ENCODE measurements around the gene KMT2E.
"Not testable (repeated sequence)": the region's sequence is repeated elsewhere in the genome, so short reads cannot be mapped to it uniquely, and the experiment has no call there.

KMT2E gene

DNA sequence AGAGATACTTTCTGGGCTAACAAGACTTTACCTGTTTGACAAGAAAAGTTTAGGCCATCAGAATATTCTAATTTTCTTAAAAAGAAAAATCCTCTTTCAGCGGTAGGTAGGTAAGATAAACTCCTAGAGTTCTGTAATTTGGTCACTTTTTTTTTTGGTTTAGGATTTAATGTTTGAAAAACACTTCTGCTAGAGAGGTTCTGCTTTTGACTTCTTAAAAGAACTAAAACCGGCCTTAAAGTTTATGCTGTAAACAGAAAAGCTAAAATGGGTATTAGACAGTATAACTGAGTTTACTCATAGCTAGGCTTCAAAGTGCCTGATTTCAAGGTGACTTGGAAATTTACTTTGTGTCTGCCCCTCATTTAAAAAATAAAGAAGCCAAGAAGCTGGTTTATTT, 21.7 kb upstream of the KMT2E start:
- FAIRE-seq (no peak), DNase-seq (ENCODE audit: insufficient read length, low spot score) (no peak)
- TF ChIP-seq SPI1 (IDR thresholded peaks at IDR 0.05; ENCODE audit: low read depth, low read length) (no peak), TAF1 (IDR thresholded peaks at IDR 0.05; ENCODE audit: low read depth, low read length) (no peak), PAX5 (IDR thresholded peaks at IDR 0.05; ENCODE audit: insufficient read depth, low read length, severe bottlenecking) (no peak), POU2F2 (IDR thresholded peaks at IDR 0.05; ENCODE audit: low read depth, low read length) (no peak), POLR2AphosphoS5 (IDR thresholded peaks at IDR 0.05; ENCODE audit: low read depth, low read length) (no peak), POLR2A (IDR thresholded peaks at IDR 0.05; ENCODE audit: low read depth, low read length) (no peak)

DNA sequence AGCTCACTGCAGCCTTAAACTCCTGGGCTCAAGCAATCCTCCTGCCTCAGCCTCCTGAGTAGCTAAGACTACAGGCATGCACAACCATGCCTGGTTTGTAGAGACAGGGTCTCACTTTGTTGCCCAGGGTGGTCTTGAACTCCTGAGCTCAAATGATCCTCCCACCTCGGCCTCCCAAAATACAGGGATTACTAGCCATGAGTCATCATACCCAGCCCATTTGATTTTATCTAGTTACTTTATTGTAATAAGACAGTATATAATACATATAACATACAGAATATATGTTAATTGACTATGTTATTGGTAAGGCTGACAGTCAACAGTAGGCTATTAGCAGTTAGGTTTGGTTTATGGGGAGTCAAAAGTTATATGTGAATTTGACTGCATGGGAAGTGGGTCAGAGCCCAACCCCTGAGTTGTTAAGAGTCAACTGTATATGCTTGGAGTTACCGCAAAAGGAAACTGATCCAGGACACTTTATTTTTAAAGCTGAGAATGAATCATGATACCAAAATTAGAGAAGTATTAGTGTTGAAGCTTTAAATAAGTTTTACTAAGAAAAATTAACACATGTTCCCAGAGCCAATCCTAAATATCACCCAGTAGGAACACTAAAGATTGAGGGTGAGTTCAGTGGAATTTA, 20.7 kb upstream of the KMT2E start:
- FAIRE-seq (peak; percentile 33), DNase-seq (ENCODE audit: insufficient read length, low spot score) (no peak)
- TF ChIP-seq POLR2AphosphoS5 (IDR thresholded peaks at IDR 0.05; ENCODE audit: low read depth, low read length), result no peak
- TF ChIP-seq PAX5 (IDR thresholded peaks at IDR 0.05; ENCODE audit: insufficient read depth, low read length, severe bottlenecking), result no peak
- TF ChIP-seq SPI1 (IDR thresholded peaks at IDR 0.05; ENCODE audit: low read depth, low read length), result no peak
- TF ChIP-seq POLR2A (IDR thresholded peaks at IDR 0.05; ENCODE audit: low read depth, low read length), result no peak

DNA sequence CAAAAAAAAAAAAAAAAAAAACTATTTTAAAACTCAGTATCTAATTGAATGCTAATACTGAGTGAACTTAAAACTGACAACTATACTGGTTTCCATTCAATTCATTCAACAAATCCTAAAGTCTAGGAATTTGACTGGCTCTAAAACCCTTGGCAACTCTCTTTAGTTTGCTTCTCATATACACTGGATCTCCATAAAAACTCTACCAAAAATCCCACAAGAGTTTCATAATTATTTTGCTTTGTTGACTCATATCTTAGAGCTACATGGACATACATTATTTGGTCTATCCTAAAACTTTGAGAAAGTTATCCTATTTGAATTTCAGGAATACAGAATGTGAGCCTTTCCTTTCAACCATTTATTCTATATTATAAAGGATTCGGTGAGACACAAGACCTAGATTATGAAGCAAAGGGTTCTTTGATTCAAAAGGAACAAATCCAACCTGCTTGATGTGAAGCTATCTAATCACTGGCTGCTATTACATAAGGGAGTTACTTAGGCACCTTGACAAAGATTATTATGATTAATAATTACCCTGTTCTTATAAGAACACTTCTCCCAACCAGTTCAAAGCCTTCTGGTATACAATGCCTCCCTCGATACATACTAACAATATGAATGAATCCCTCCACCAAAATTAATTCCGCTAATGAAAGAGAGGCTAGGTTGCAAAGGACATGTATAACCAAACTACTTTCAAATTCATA, 15.8 kb upstream of the KMT2E start:
- FAIRE-seq (no peak), DNase-seq (ENCODE audit: insufficient read length, low spot score) (no peak)
- TF ChIP-seq POLR2A (IDR thresholded peaks at IDR 0.05; ENCODE audit: low read depth, low read length) (no peak), SPI1 (IDR thresholded peaks at IDR 0.05; ENCODE audit: low read depth, low read length) (no peak), POU2F2 (IDR thresholded peaks at IDR 0.05; ENCODE audit: low read depth, low read length) (no peak), POLR2AphosphoS5 (IDR thresholded peaks at IDR 0.05; ENCODE audit: low read depth, low read length) (no peak), TAF1 (IDR thresholded peaks at IDR 0.05; ENCODE audit: low read depth, low read length) (no peak), PAX5 (IDR thresholded peaks at IDR 0.05; ENCODE audit: insufficient read depth, low read length, severe bottlenecking) (no peak)

DNA sequence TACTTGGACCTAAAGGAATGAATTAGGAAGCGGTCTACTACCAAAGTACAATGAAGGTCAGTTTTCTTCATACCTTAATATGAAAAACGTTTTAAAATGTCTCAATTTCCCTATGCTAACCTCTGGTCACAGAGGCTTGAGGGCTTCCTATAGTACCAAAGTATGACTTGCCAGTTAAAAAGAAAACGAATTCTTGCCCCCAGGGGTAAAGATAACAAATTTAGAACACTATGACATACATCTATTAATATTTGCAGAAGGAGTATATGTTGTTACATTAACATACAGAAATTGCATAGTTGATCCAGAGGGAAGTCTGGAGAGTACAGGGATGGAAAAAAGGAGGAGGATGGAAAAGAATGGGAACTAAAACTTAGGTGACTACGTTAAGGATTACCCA, 13.8 kb upstream of the KMT2E start:
- TF ChIP-seq POLR2AphosphoS5 (IDR thresholded peaks at IDR 0.05; ENCODE audit: low read depth, low read length) (no peak), TAF1 (IDR thresholded peaks at IDR 0.05; ENCODE audit: low read depth, low read length) (no peak), SPI1 (IDR thresholded peaks at IDR 0.05; ENCODE audit: low read depth, low read length) (no peak), POLR2A (IDR thresholded peaks at IDR 0.05; ENCODE audit: low read depth, low read length) (no peak), PAX5 (IDR thresholded peaks at IDR 0.05; ENCODE audit: insufficient read depth, low read length, severe bottlenecking) (no peak), POU2F2 (IDR thresholded peaks at IDR 0.05; ENCODE audit: low read depth, low read length) (no peak)
- no peak for DNase-seq (ENCODE audit: insufficient read length, low spot score)
- FAIRE-seq, result no peak

DNA sequence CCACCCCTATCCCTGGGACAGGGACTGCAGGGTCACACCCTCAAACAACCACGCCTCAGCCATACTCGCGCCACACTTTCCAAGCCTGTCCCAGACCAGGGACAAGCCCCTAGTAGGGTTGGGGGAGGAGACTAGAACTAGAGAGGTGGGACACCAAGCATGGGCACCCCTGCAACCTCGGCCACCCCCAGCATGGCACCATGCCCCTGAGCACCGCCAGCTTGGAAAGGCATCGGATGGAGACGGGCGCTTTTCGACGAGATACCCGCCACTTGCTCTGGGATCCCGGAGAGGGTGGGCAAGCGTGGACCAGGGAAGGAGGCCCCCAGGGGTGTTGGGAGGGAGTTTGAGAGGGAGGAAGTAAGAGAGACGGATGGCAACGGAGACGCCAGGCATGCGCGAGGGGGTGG, 13.1 kb upstream of the KMT2E start:
- no peak for DNase-seq (ENCODE audit: insufficient read length, low spot score)
- TF ChIP-seq TAF1 (IDR thresholded peaks at IDR 0.05; ENCODE audit: low read depth, low read length) (no peak), PAX5 (IDR thresholded peaks at IDR 0.05; ENCODE audit: insufficient read depth, low read length, severe bottlenecking) (no peak), POLR2A (IDR thresholded peaks at IDR 0.05; ENCODE audit: low read depth, low read length) (no peak), POLR2AphosphoS5 (IDR thresholded peaks at IDR 0.05; ENCODE audit: low read depth, low read length) (no peak), SPI1 (IDR thresholded peaks at IDR 0.05; ENCODE audit: low read depth, low read length) (no peak), POU2F2 (IDR thresholded peaks at IDR 0.05; ENCODE audit: low read depth, low read length) (no peak)
- FAIRE-seq, result no peak

DNA sequence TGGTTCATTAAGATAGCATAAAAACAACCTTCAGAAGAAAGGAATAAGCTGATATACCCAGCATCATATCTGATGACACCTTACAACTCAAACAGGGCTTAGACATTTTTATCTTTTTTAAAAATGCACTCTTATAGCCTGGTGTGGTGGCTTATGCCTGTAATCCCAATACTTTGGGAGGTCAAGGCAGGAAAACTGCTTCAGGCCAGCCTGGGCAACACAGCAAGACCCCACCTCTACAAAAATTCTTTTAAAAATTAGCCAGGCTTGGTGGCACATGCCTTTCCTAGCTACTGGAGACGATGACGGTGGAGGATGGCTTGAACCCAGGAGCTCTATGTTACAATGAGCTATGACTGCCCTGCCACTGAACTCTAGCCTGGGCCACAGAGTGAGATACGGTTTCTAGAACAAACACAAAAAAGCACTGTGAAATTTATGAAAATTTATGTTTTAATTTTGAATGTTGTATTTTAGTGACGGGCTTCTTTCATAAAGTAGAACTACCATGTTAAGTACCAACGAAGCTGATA, 12.3 kb upstream of the KMT2E start:
- no peak for DNase-seq (ENCODE audit: insufficient read length, low spot score)
- no peak for TF ChIP-seq POU2F2 (IDR thresholded peaks at IDR 0.05; ENCODE audit: low read depth, low read length)
- no peak for TF ChIP-seq POLR2AphosphoS5 (IDR thresholded peaks at IDR 0.05; ENCODE audit: low read depth, low read length)
- no peak for TF ChIP-seq SPI1 (IDR thresholded peaks at IDR 0.05; ENCODE audit: low read depth, low read length)
- no peak for TF ChIP-seq PAX5 (IDR thresholded peaks at IDR 0.05; ENCODE audit: insufficient read depth, low read length, severe bottlenecking)
- TF ChIP-seq POLR2A (IDR thresholded peaks at IDR 0.05; ENCODE audit: low read depth, low read length), result no peak
- no peak for TF ChIP-seq TAF1 (IDR thresholded peaks at IDR 0.05; ENCODE audit: low read depth, low read length)
- no peak for FAIRE-seq

DNA sequence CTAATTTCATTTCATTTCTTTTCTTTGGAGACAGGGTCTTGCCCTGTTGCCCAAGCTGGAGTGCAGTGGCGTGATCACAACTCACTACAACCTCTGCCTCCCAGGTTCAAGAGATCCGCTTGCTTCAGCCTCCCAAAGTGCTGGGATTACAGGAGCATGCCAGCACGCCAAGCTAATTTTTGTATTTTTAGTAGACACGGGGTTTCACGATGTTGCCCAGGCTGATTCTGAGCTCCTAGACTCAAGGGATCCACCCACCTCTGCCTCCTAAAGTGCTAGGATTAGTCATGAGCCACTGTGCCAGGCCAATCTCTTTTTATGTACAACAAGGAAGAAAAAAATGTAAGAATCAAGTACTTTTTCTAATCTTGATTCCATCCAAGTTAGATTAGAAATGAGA, 10.7 kb upstream of the KMT2E start:
- TF ChIP-seq POLR2A (IDR thresholded peaks at IDR 0.05; ENCODE audit: low read depth, low read length), result no peak
- TF ChIP-seq POLR2AphosphoS5 (IDR thresholded peaks at IDR 0.05; ENCODE audit: low read depth, low read length), result 0 out of 2 replicates have a peak, but pooled peaks have one; percentile 8
- no peak for FAIRE-seq

DNA sequence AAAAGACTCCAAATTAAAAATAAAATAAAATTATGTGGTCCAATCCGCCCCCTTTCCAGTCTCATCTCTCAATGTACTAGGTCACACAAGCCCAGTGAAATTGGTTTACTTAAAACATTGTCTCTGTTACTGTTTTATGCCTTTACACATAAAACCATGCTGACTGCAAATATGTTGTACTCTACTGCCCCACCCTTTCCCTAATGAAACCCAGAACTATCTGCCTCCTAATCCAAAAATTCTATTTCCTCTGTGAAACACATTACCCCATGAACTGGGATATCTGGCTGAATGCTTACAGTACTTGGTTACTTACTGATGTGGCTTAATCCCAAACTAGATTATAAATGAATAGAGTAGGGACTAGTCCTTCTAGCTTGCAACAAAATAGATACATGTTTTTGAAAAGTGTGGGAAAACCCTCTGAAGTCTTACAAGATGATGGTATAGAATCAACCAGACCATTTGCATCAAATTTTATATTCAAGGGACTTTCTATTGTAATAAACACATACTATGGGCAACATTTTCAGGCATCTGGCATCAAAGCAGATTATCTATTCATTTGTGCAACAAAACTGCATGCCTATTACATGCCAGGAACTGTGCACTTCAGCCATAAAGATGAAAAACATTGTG, 10.0 kb upstream of the KMT2E start:
- FAIRE-seq, result no peak
- no peak for DNase-seq (ENCODE audit: insufficient read length, low spot score)
- no peak for TF ChIP-seq POU2F2 (IDR thresholded peaks at IDR 0.05; ENCODE audit: low read depth, low read length)
- TF ChIP-seq TAF1 (IDR thresholded peaks at IDR 0.05; ENCODE audit: low read depth, low read length), result no peak
- TF ChIP-seq PAX5 (IDR thresholded peaks at IDR 0.05; ENCODE audit: insufficient read depth, low read length, severe bottlenecking), result no peak
- TF ChIP-seq POLR2AphosphoS5 (IDR thresholded peaks at IDR 0.05; ENCODE audit: low read depth, low read length), result no peak
- TF ChIP-seq POLR2A (IDR thresholded peaks at IDR 0.05; ENCODE audit: low read depth, low read length), result no peak
- no peak for TF ChIP-seq SPI1 (IDR thresholded peaks at IDR 0.05; ENCODE audit: low read depth, low read length)

More for the DNA sequence above, 10.7 kb upstream of the KMT2E start:
- DNase-seq (ENCODE audit: insufficient read length, low spot score), result no peak

DNA sequence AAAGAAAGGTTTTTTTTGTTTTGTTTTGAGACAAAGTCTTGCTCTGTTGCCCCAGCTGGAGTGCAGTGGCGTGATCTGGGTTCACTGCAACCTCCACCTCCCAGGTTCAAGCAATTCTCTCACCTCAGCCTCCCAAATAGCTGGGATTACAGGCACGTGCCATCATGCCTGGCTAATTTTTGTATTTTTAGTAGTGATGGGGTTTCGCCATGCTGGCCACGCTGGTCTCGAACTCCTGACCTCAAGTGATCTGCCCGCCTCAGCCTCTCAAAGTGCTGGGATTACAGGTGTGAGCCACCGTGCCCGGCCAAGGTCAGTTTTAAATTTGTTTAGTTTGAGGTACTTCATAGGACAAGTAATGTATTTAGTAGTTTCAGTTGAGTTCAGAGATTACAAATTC, 9.0 kb upstream of the KMT2E start:
- not testable (repeated sequence) for FAIRE-seq

DNA sequence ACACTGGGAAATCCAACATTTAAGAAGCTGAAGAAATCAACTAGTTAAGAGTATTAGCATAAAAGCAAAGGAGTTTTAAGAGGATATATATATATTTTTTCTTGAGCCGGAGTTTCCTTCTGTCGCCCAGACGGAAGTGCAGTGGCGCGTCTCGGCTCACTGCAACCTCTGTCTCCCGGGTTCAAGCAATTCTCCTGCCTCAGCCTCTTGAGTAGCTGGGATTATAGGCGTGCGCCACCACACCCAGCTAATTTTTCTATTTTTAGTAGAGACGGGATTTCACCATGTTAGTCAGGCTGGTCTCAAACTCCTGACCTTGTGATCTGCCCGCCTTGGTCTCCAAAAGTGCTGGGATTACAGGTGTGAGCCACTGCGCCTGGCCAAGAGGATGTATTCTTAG, 8.5 kb upstream of the KMT2E start:
- DNase-seq (ENCODE audit: insufficient read length, low spot score); FAIRE-seq: not testable (repeated sequence)

More for the DNA sequence above, 9.0 kb upstream of the KMT2E start:
- not testable (repeated sequence) for DNase-seq (ENCODE audit: insufficient read length, low spot score)
